Measurements from ENCODE around the gene FST. TPM values are rescaled to one million over a fixed set of nuclear protein-coding genes. Genes with fewer than 3 reads are reported as not detected.
A peak's percentile ranks its signal among the peaks of the same experiment; 100 is the strongest.

Gene FST
- total RNA-seq, 1 donor from 2014 or later, result not detected

- ChIA-PET POLR2A (no interaction called here), CTCF (no interaction called here)
- no peak for DNase-seq
- H3K9me3 Mint-ChIP-seq, result no peaks in the 10 kb centered on the region
- H3K27me3 Mint-ChIP-seq, result peaks cover 40% of the 10 kb centered on the region
- no peak for ATAC-seq (ENCODE audit: low read depth)
- intact Hi-C loops (cut with micrococcal nuclease), result loop anchor here (2.0 to 5.0 kb wide), 3 partner anchors 82 to 832 kb away; partner anchors contain the start of genes ARL15, MOCS2 and NDUFS4
- no peak overlapping the region for H3K27ac Mint-ChIP-seq
- TF ChIP-seq, protein P1, sequence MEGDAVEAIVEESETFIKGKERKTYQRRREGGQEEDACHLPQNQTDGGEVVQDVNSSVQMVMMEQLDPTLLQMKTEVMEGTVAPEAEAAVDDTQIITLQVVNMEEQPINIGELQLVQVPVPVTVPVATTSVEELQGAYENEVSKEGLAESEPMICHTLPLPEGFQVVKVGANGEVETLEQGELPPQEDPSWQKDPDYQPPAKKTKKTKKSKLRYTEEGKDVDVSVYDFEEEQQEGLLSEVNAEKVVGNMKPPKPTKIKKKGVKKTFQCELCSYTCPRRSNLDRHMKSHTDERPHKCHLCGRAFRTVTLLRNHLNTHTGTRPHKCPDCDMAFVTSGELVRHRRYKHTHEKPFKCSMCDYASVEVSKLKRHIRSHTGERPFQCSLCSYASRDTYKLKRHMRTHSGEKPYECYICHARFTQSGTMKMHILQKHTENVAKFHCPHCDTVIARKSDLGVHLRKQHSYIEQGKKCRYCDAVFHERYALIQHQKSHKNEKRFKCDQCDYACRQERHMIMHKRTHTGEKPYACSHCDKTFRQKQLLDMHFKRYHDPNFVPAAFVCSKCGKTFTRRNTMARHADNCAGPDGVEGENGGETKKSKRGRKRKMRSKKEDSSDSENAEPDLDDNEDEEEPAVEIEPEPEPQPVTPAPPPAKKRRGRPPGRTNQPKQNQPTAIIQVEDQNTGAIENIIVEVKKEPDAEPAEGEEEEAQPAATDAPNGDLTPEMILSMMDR (IDR thresholded peaks at IDR 0.05), result no peak
- no peaks in the 10 kb centered on the region for H3K36me3 Mint-ChIP-seq (ENCODE audit: low read depth)
- H3K4me3 Mint-ChIP-seq, result peak overlapping the region; percentile 79
- H3K4me1 Mint-ChIP-seq, result peaks cover 39% of the 10 kb centered on the region
Observed at GRCh38 chr5:53479045-53479589, 1.3 kb upstream of the FST start.

- Mint-ChIP-seq H3K27ac (no peak overlapping the region), H3K4me1 (peaks cover 39% of the 10 kb centered on the region), H3K9me3 (no peaks in the 10 kb centered on the region), H3K4me3 (peak overlapping the region; percentile 79), H3K27me3 (peaks cover 41% of the 10 kb centered on the region), H3K36me3 (ENCODE audit: low read depth) (no peaks in the 10 kb centered on the region)
- ChIA-PET CTCF (no interaction called here), POLR2A (no interaction called here)
- ATAC-seq (ENCODE audit: low read depth), result no peak
- TF ChIP-seq, protein P1 (IDR thresholded peaks at IDR 0.05), result no peak
- intact Hi-C loops (cut with micrococcal nuclease), result loop anchor here (2.0 to 5.0 kb wide), 3 partner anchors 81 to 831 kb away; partner anchors contain the start of genes ARL15, MOCS2 and NDUFS4
- peak; percentile 32 for DNase-seq
Observed at GRCh38 chr5:53479590-53480415, 626 bp upstream of the FST start.

DNA sequence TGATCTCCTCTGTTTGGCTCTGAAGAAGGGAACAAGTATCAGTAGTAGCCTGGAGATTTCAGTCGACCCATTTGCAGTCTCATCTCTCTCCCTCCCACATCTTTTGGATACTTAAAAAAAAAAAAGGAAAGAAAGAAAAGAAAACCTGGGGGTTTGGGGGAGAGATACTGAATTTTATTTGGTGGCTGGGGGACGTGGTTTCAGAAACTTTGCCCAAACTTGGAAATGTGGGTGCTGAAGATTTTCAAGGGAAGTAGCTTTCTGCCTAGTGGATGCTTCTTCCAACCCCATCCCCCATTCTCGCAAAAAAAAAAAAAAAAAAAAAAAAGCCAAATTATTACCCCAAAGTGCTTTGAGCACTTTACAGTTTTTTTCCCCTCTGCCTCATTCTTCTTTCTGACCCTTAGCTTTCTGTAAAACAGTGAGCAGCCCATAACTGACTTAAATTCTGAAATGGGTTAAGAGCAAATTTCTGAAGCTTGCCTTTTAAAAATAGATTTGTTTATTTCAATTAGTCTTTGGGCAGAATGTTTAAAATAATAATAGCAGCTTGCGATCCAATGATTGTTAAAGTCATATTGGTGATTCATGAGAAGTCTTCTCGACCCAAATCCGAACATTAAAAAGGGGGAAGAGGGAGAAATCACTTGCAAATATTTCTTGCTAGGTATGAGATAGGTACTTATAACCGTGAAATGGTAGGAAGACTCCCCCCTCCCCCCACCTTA lies 894 bp downstream of the FST start:
- Mint-ChIP-seq H3K36me3 (ENCODE audit: low read depth) (no peaks in the 10 kb centered on the region), H3K9me3 (no peaks in the 10 kb centered on the region), H3K4me3 (peak overlapping the region; percentile 84), H3K4me1 (peaks cover 39% of the 10 kb centered on the region), H3K27ac (no peak overlapping the region), H3K27me3 (peaks cover 41% of the 10 kb centered on the region)
- intact Hi-C loops (cut with micrococcal nuclease), result no loop called here
- ATAC-seq (ENCODE audit: low read depth), result no peak
- CTCF ChIA-PET, result no interaction called here
- POLR2A ChIA-PET, result no interaction called here
- TF ChIP-seq, protein P1 (IDR thresholded peaks at IDR 0.05), result no peak
- no peak for DNase-seq

DNA sequence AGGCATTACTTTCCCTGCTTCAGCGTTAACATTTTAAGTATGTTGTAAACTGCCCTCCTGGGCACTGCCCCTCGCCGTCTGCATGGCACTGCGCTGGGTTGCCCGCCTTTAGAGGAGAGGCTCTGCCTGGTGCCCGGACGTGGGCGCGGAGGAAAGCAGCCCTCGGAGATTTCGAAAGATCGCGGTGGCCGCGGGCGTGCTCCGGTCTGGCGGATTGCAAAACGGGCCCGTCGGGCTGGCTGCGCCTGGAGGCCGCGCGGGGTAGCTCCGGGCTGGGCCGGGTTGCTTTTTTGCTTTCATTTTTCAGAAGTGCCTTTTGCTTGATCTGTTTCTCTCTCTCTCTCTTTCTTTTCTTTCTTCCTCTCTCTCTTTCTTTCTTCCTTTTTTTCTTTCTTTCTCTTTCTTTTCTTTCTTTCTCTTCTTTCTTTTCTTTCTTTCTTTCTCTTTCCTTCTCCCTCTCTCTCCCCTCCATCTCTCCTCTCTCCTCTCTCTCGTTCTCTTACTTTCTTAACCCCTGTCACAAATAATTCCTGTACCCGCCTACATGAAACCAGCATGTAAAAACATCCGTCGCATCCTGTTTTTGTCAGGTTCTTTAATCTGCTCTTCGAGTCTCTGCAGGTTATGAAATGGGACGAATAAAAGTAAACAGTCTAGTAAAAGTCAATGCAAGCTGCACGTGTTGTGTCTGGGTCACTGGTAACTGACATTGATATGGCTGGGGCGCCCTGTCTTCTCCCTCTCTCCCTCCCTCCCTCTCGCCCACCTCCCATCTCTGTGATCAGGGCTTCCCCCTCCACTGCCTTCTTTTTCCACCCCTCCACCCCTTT lies 1.7 kb downstream of the FST start:
- Mint-ChIP-seq H3K4me3 (peak overlapping the region; percentile 84), H3K4me1 (peaks cover 39% of the 10 kb centered on the region), H3K27ac (no peak overlapping the region), H3K9me3 (no peaks in the 10 kb centered on the region), H3K36me3 (ENCODE audit: low read depth) (no peaks in the 10 kb centered on the region), H3K27me3 (peaks cover 44% of the 10 kb centered on the region)
- intact Hi-C loops (cut with micrococcal nuclease), result loop anchor here (1.0 kb wide), 1 partner anchor 736 kb away; no protein-coding TSS in a partner anchor
- TF ChIP-seq, protein P1 (IDR thresholded peaks at IDR 0.05), result peak; percentile 24
- POLR2A ChIA-PET, result no interaction called here
- DNase-seq (peak; percentile 40), ATAC-seq (ENCODE audit: low read depth) (peak; percentile 62)
- CTCF ChIA-PET, result no interaction called here

Data from activated B cell treated with CpG ODN at 0.5 μM for 24 hours (primary cell).